HG03103 (cell line): ENCODE data around the gene IL4I1.

ENCODE experiments used
- ATAC-seq: cut with Tn5 transposase; IDR thresholded peaks from one replicate; pipeline ENCODE4 v1.9.1; 2021; ENCODE audit warnings: low read depth; ENCODE audit not compliant: unreplicated experiment

IL4I1 gene

DNA sequence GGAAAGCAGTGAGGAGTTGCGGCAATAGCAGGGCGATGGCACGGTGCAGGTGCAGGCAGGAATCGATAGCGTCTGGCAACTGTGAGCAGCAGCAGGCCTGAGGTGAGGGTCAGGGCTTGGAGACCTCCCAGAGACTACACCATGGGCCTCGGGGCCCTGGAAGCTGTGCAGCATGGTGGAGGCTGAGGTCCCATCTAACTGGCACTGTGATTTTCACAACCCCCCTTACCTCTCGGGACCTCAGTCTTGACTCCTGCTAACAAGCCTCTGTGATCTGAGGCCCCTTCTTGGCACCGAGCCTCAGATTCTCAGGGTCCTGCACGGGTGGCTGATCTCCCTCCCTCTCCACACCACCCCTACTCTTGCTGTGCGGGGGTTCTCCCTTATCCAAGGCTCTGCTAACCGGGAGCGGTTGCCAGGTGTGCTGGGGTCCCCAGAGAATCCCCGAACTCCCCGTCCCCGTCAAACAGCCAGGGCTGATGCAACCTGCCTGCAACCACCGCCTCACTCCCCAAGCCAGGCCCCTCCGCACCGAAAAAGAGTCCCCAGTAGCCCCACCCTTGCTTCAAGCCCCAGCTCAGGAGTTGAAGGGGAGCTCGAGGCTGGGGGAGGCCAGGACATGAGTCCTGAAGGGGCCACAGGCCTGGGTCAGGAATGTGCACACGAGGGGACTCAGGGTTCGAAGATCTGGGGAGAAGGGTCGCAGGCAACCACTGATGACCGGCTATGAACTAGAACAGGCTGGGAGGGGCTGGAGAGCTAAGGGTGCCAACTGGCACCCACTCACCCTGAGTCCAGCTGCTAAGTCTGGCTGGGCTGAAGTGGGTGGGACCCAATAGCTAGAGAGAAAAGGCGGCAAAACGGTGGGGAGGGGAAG lies 27.6 kb upstream of the IL4I1 start:
- no peak for ATAC-seq

DNA sequence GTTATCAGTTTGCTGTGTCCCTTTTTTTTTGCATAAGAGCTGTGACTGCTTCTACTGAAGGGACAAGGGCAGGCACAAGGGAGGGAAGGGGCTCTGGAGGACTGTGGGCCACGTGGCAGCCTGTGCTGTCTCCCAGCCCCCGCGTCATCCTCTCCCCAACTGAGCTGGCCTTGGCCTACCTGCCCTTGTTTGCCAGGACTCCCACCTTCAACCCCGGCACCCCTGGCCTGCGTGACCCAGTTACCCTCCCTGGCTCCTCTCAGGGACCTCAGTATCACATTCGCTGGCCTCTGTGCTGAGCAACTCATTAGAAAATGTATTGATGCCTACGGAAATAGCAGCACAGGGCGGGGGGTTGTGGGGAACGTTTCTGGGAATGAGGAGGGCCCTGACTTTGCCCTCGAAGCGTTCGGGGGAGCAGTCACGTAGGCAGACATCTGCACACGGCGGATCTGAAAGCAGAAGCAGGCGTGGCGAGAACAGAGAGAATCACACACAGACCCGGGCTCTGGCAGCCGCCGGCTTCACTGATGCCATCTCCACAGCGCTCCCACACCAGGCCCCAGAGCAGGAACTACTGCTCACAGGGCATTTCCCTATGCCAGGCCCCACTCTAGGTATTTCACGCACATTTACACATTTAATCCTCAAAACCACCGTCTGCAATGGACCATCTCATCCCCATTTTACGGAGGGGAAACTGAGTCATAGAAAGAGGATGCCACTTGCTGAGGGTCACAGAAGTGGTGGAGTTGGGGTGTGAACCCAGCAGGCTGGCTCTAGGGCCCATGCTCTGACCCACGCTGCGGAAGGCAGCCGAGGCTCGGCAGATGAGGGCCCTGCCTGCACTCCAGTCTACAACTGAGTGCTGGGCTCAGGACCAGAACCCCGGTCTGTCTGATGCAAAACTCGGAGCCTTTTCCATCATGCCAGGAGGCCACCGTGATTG lies 26.6 kb upstream of the IL4I1 start:
- ATAC-seq, result no peak

DNA sequence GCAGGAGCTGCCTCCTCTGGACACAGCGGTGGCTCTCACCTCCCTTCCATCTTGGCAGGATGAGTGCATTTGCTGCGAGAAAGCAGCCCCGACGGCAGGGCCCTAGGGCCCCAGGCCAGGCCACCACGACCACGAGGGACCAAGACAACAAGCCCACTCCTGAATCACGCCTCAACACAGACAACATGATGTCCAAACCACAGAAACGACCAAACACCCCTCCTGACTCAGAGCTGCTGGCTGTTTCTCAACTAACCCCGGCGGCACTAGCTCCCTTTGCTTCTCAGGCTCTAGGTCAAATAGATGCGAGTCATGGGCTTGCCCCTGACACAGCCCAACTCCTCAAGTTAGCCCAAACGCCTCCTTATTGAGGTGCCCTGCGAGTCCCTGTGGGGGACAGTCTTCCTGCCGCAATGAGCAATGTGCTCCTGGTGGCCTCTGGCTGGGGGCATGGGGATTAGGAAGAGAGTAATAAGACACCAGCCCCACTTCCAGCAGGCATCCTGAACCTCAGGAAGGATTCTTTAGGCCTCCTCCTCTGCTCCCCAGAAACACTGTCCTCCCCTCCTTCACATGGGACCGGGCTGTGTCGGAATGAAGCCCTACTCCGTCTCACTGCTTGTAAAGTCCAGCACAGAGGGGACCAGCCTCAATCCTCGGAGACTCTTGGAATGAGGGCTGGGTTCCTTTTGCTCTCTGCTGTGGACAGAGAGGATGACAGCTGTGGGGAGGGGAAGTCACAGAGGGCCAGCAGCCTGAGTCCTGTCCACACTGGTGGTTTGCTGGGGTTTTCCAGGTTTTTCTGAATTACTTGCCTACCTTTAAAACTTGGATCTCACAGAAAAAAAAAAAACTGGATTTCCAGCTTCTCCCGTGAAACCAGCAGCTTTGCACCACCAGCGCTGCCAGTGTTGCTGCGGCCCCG lies 25.4 kb upstream of the IL4I1 start:
- no peak for ATAC-seq

GRCh38 chr19:49920624-49921363 lies 24.1 kb upstream of the IL4I1 start:
- no peak for ATAC-seq

DNA sequence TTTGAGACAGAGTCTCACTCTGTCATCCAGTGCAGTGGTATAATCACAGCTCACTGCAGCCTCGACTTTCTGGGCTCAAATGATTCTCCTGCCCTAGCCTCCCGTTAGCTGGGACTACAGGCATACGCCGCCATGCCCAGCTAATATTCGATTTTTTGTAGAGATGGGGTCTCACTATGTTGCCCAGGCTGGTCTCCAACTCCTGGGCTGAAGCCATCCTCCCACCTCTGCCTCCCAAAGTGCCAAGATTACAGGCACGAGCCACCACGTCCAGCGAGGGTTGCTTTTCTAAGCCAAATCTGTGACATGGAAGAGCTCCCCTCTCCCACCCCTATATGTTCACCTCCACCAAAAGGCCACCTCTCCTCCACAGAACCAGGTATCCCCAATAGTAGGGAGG lies 21.4 kb upstream of the IL4I1 start:
- ATAC-seq, result no peak

DNA sequence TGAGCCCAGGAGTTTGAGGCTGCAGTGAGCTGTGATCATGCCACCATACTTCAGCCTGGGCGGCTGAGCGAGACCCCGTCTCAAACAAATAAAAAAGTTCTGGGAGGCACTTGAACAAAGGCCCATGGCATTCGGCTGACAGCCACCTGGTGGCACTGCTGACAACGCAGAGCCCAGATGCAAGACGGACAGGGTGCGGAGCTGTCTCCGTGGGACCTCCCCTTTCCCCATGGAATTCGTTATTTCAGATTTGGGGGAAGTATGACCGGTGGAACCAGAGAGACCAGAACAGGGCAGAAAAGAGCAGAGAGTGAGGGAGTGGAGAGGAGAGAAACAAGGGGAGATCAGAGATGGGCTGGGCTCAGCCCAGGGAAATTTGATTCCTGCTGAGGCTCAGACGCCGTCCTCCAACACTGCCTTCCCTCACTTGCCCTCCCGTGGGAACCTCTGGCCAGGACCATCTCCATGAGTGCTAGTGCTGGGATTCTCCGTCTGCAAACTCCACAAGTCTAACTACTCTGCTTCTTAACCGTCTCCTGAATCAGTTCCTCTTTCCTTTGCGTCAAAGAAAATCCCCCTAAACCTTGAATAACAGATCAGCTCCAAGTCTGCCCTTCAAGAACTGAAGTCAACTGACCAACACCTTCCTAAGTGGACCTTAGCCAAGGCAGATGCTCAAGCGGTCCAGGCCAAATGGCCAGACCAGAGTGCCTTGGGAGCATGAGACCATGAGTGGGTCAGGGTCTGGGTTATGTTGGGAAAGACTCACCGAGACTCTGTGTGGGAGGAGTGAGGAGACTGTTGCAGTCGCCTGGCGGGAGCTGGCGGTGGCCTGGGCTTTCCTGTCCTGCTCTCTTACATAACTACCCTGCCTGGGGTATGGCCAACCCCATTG lies 20.4 kb upstream of the IL4I1 start:
- ATAC-seq, result no peak

GRCh38 chr19:49915271-49915670 lies 18.6 kb upstream of the IL4I1 start:
- no peak for ATAC-seq

- no peak for ATAC-seq
These were observed 17.0 kb upstream of the IL4I1 start for GRCh38 chr19:49913720-49914119.

GRCh38 chr19:49912965-49913685 lies 16.4 kb upstream of the IL4I1 start:
- ATAC-seq, result no peak

DNA sequence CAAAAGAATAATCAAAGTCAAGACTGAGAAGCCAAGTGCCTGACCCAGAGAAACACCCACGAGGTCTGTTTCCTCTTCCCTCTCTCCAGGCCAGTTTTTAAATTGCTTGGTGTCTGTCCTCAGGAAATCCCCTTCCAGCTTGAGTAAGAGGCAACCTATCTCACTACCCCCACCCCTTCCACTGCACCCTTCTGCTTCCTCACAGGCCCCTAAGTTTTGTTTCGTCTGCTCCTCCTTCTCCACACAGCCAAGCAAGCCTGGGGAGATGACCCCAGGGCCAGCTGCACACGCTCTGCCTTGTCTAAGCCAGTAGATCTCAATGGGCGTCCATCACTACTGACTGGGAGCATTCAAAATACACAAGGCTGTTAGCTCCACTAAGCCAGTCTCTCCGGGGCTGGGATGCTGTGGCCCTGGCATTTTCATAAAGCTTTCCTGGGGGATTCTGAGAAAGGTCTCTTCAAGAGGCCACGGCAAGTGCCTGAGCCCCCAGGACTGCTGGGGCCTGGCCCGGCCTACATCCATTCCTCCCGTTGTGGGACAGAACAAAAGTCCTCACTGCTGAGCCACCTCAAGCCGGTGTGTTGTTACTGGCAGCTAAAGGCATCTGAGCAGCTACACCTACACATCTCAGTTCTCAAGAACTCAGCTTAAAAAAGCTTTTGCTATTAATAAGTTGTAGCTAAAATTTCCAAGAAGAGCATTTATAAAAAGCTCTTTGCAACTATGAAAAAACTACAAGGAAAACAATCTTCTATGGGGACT lies 14.9 kb upstream of the IL4I1 start:
- ATAC-seq, result no peak

- no peak for ATAC-seq
These were observed 13.5 kb upstream of the IL4I1 start for GRCh38 chr19:49910179-49910578.

DNA sequence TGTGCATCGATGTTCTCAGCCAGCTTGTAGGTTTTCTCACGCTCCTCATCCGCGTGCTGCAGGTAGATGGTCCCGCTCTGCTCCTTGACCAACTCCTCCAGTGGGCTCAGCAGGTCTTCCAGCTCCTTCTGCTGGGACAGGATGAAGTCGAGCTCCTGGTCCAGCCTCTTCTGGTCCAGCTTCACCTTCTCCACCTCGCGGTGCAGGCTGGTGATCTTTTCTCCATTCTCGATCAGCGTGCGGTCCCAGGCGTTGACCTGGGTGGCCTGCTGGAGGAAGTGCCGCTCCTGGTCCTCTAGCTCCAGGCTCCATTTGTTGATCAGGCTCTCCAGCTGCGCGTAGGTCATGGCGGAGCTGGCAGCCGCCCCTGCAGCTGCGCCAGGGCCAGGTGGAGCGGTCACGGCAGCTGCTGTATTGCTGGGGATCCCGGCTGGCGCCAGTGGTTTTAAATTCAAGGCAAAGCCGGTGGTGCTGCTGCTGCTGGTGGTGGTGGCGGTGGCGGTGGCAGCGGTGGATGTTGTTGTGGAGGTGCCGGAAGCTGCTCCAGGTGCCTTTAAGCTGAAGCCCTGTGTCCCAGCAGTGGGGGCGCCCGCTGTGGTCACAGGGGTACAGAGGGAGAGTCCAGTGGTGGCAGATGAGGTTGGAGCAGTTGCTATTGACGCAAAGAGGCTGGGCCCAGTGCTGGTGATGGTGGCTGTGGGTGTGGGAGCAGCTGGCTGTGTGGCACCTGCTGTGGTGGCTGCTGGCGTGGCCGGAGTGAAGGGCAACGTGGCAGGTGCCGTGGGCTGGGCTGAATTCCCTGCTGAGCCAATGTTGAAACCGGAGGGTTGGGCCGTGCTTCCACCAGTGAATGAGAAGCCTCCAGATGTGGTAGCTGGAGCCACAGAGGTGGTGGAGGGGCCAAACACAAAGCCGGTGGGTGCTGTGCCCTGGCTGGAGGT lies 12.1 kb upstream of the IL4I1 start:
- ATAC-seq, result no peak

DNA sequence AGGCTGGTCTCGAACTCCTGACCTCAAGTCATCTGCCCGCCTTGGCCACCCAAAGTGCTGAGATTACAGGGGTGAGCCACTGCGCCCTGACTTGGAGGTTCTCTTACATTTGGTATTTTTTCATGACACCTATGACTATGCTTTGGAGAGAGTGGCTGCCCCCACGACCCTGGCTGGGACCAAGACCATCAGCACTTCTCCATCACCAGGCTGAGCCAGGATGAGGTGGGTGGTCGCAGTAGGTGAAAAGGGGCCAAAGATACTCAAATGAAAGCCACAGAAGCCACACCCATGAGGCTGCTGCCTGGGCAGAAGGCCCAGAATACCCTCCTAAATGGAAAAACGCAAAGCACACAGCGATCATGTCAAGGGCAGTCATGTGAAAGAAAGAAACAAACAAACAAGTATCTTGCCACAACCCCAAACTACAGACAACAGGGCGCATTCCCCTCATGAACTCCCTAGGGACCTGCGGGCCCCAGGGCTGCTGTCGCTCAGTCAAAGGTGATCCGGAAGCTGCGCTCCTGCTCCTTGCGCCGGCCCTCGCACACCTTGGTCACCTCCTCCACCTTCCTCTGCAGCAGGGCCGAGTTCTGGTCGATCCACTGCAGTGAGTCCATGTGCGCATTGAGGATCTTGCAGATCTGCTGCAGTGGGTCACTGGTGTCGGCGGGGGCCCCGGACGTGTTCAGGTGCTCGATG lies 11.2 kb upstream of the IL4I1 start:
- no peak for ATAC-seq

DNA sequence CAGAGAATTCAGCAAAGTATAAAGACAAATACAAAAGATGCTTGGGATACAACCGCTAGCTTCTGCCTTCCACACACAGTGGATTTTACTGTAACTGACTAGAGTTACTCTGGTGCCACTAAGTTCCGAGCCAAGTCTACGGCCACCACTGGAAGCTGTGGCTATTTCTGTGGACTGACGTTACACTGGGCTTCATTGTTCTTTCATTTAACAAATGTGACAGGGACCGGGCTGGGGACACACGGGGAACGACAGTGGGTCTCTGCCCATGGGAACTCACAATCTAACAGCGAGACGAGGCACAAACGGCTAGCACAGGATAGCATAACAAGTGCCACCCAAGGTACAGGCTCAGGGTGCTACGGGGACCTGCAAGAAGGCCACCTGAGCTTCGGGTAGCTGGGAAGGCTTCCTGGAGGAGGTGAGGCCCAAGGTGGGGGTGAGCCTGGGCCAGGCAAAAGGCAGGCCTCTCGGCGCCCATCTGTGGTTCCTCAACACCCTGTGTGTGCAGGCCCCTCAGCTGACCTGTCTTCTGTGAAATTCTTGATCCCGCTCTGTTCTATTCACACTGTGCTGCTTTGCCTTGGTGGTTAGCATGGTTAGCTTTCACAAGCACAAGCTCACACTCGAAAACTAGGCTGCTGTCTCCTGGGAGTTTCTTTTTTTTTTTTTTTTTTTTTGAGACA lies 10.3 kb upstream of the IL4I1 start:
- no peak for ATAC-seq

DNA sequence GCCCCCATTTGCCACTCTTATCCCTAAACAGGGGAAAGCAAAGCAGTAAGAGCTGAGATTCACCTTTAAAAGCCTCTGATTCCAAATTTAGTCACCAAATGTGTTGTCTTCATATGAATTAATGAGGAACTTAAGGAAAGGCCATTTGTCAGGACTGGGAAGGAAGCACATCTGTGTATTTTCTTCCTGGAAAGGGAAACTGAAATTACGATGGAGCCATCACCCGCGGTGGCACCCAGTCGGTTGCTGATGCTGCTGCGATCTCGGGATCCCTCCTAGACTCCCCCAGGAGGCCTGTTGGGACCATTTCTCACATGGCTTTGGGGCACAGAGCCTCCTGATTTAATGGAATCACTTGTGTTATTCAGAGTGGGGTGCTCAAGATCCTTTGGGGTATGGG lies 7.4 kb upstream of the IL4I1 start:
- no peak for ATAC-seq
